ENCODE measurements around the gene WDR35.
A peak's percentile ranks its signal among the peaks of the same experiment; 100 is the strongest.

Gene WDR35

GRCh38 chr2:20021405-20022009, 31.6 kb upstream of the WDR35 start:
- H3K9me3 ChIP-seq (ENCODE audit: control insufficient read depth, insufficient read depth, low read length), result peaks cover 6% of the 10 kb centered on the region
- H3K4me1 ChIP-seq (ENCODE audit: control insufficient read depth, insufficient read depth, low read length), result no peaks in the 10 kb centered on the region
- H3K4me3 ChIP-seq (ENCODE audit: low read depth, low read length), result no peak overlapping the region
- H3K9ac ChIP-seq (ENCODE audit: low read depth, low read length), result no peak overlapping the region
- H3K36me3 ChIP-seq (ENCODE audit: control insufficient read depth, insufficient read depth, low read length), result no peaks in the 10 kb centered on the region
- H3K27me3 ChIP-seq (ENCODE audit: control insufficient read depth, insufficient read depth, low read length), result no peaks in the 10 kb centered on the region

GRCh38 chr2:20019747-20020146, 29.8 kb upstream of the WDR35 start:
- Histone ChIP-seq H3K27me3 (ENCODE audit: control insufficient read depth, insufficient read depth, low read length) (peaks cover 1% of the 10 kb centered on the region), H3K36me3 (ENCODE audit: control insufficient read depth, insufficient read depth, low read length) (no peaks in the 10 kb centered on the region), H3K9me3 (ENCODE audit: control insufficient read depth, insufficient read depth, low read length) (peaks cover 6% of the 10 kb centered on the region), H3K4me1 (ENCODE audit: control insufficient read depth, insufficient read depth, low read length) (no peaks in the 10 kb centered on the region), H3K4me3 (ENCODE audit: low read depth, low read length) (no peak overlapping the region), H3K9ac (ENCODE audit: low read depth, low read length) (no peak overlapping the region)

- no peaks in the 10 kb centered on the region for H3K36me3 ChIP-seq (ENCODE audit: control insufficient read depth, insufficient read depth, low read length)
- H3K4me1 ChIP-seq (ENCODE audit: control insufficient read depth, insufficient read depth, low read length), result peaks cover under 1% of the 10 kb centered on the region
- peaks cover 12% of the 10 kb centered on the region for H3K27me3 ChIP-seq (ENCODE audit: control insufficient read depth, insufficient read depth, low read length)
- no peak overlapping the region for H3K9ac ChIP-seq (ENCODE audit: low read depth, low read length)
- peaks cover 6% of the 10 kb centered on the region for H3K9me3 ChIP-seq (ENCODE audit: control insufficient read depth, insufficient read depth, low read length)
- no peak overlapping the region for H3K4me3 ChIP-seq (ENCODE audit: low read depth, low read length)
Observed at GRCh38 chr2:20018601-20019152, 28.8 kb upstream of the WDR35 start.

- H3K9ac ChIP-seq (ENCODE audit: low read depth, low read length), result no peak overlapping the region
- H3K9me3 ChIP-seq (ENCODE audit: control insufficient read depth, insufficient read depth, low read length), result peaks cover 2% of the 10 kb centered on the region
- no peak overlapping the region for H3K4me3 ChIP-seq (ENCODE audit: low read depth, low read length)
- no peaks in the 10 kb centered on the region for H3K36me3 ChIP-seq (ENCODE audit: control insufficient read depth, insufficient read depth, low read length)
- H3K27me3 ChIP-seq (ENCODE audit: control insufficient read depth, insufficient read depth, low read length), result peaks cover 29% of the 10 kb centered on the region
- H3K4me1 ChIP-seq (ENCODE audit: control insufficient read depth, insufficient read depth, low read length), result peaks cover 3% of the 10 kb centered on the region
Observed at GRCh38 chr2:20016346-20016745, 26.4 kb upstream of the WDR35 start.

GRCh38 chr2:20015482-20016083, 25.7 kb upstream of the WDR35 start:
- Histone ChIP-seq H3K4me3 (ENCODE audit: low read depth, low read length) (no peak overlapping the region), H3K9me3 (ENCODE audit: control insufficient read depth, insufficient read depth, low read length) (no peaks in the 10 kb centered on the region), H3K36me3 (ENCODE audit: control insufficient read depth, insufficient read depth, low read length) (no peaks in the 10 kb centered on the region), H3K9ac (ENCODE audit: low read depth, low read length) (no peak overlapping the region), H3K27me3 (ENCODE audit: control insufficient read depth, insufficient read depth, low read length) (peaks cover 37% of the 10 kb centered on the region), H3K4me1 (ENCODE audit: control insufficient read depth, insufficient read depth, low read length) (peaks cover 3% of the 10 kb centered on the region)

- Histone ChIP-seq H3K4me3 (ENCODE audit: low read depth, low read length) (peak overlapping the region; percentile 53), H3K9me3 (ENCODE audit: control insufficient read depth, insufficient read depth, low read length) (no peaks in the 10 kb centered on the region), H3K36me3 (ENCODE audit: control insufficient read depth, insufficient read depth, low read length) (no peaks in the 10 kb centered on the region), H3K4me1 (ENCODE audit: control insufficient read depth, insufficient read depth, low read length) (peaks cover 3% of the 10 kb centered on the region), H3K27me3 (ENCODE audit: control insufficient read depth, insufficient read depth, low read length) (peaks cover 41% of the 10 kb centered on the region), H3K9ac (ENCODE audit: low read depth, low read length) (peak overlapping the region; percentile 0)
Observed at GRCh38 chr2:20013126-20013849, 23.4 kb upstream of the WDR35 start.

- no peaks in the 10 kb centered on the region for H3K9me3 ChIP-seq (ENCODE audit: control insufficient read depth, insufficient read depth, low read length)
- peak within 1 kb of the TSS; percentile 73 for H3K4me3 ChIP-seq (ENCODE audit: low read depth, low read length)
- peaks cover 3% of the 10 kb centered on the region for H3K4me1 ChIP-seq (ENCODE audit: control insufficient read depth, insufficient read depth, low read length)
- H3K9ac ChIP-seq (ENCODE audit: low read depth, low read length), result peak within 1 kb of the TSS; percentile 0
- no peaks in the 10 kb centered on the region for H3K36me3 ChIP-seq (ENCODE audit: control insufficient read depth, insufficient read depth, low read length)
- peaks cover 41% of the 10 kb centered on the region for H3K27me3 ChIP-seq (ENCODE audit: control insufficient read depth, insufficient read depth, low read length)
Observed at GRCh38 chr2:20012282-20013125, 22.6 kb upstream of the WDR35 start, which contains the start of gene MATN3. Gene MATN3, minus strand, starts transcription at chr2:20012668. Its CDS starts 37 bp downstream, at chr2:20012631.

GRCh38 chr2:20012032-20012281, 22.1 kb upstream of the WDR35 start:
- H3K27me3 ChIP-seq (ENCODE audit: control insufficient read depth, insufficient read depth, low read length), result peaks cover 41% of the 10 kb centered on the region
- no peak overlapping the region for H3K9ac ChIP-seq (ENCODE audit: low read depth, low read length)
- peaks cover 3% of the 10 kb centered on the region for H3K4me1 ChIP-seq (ENCODE audit: control insufficient read depth, insufficient read depth, low read length)
- no peaks in the 10 kb centered on the region for H3K36me3 ChIP-seq (ENCODE audit: control insufficient read depth, insufficient read depth, low read length)
- no peaks in the 10 kb centered on the region for H3K9me3 ChIP-seq (ENCODE audit: control insufficient read depth, insufficient read depth, low read length)
- peak overlapping the region; percentile 73 for H3K4me3 ChIP-seq (ENCODE audit: low read depth, low read length)

- H3K36me3 ChIP-seq (ENCODE audit: control insufficient read depth, insufficient read depth, low read length), result no peaks in the 10 kb centered on the region
- H3K4me1 ChIP-seq (ENCODE audit: control insufficient read depth, insufficient read depth, low read length), result peaks cover 3% of the 10 kb centered on the region
- peaks cover 41% of the 10 kb centered on the region for H3K27me3 ChIP-seq (ENCODE audit: control insufficient read depth, insufficient read depth, low read length)
- H3K9ac ChIP-seq (ENCODE audit: low read depth, low read length), result no peak overlapping the region
- H3K4me3 ChIP-seq (ENCODE audit: low read depth, low read length), result peak overlapping the region; percentile 73
- H3K9me3 ChIP-seq (ENCODE audit: control insufficient read depth, insufficient read depth, low read length), result no peaks in the 10 kb centered on the region
Observed at GRCh38 chr2:20011276-20012031, 21.5 kb upstream of the WDR35 start.

- Histone ChIP-seq H3K36me3 (ENCODE audit: control insufficient read depth, insufficient read depth, low read length) (no peaks in the 10 kb centered on the region), H3K9me3 (ENCODE audit: control insufficient read depth, insufficient read depth, low read length) (no peaks in the 10 kb centered on the region), H3K27me3 (ENCODE audit: control insufficient read depth, insufficient read depth, low read length) (peaks cover 29% of the 10 kb centered on the region), H3K4me3 (ENCODE audit: low read depth, low read length) (no peak overlapping the region), H3K4me1 (ENCODE audit: control insufficient read depth, insufficient read depth, low read length) (peaks cover 3% of the 10 kb centered on the region), H3K9ac (ENCODE audit: low read depth, low read length) (no peak overlapping the region)
Observed at GRCh38 chr2:20008703-20009102, 18.8 kb upstream of the WDR35 start.

Data from iPS-15b (cell line).